GM06990 (cell line): ENCODE data around the gene HIVEP3.

Source experiments
- DNase-seq: peaks from one replicate; pipeline ENCODE4 v3.0.0-alpha.2; 2011; ENCODE audit not compliant: insufficient read length; ENCODE audit errors: extremely low read depth
- H3K27me3 ChIP-seq: replicated peaks from 2 replicates; pipeline ENCODE4 v1.6.0; 2011; ENCODE audit warnings: low read length; ENCODE audit not compliant: control insufficient read depth, insufficient read depth
- H3K36me3 ChIP-seq: 2 replicates; pipeline ENCODE4 v1.5.1; 2011; ENCODE audit warnings: low read length; ENCODE audit not compliant: control insufficient read depth, insufficient read depth
- H3K4me3 ChIP-seq: replicated peaks from 2 replicates; pipeline ENCODE4 v1.5.1; 2011; ENCODE audit warnings: low read depth, mild to moderate bottlenecking, control low read depth, low read length
- CTCF ChIP-seq: IDR thresholded peaks from 2 replicates; pipeline ENCODE4 v1.5.1; 2011; ENCODE audit warnings: low read length, control low read depth, mild to moderate bottlenecking, inconsistent platforms; ENCODE audit not compliant: insufficient read depth, poor library complexity, severe bottlenecking

HIVEP3 gene

GRCh38 chr1:41880261-41880660 lies 38.5 kb downstream of the HIVEP3 start:
- Histone ChIP-seq H3K27me3 (no peaks in the 10 kb centered on the region), H3K4me3 (no peak overlapping the region), H3K36me3 (no peaks in the 10 kb centered on the region)
- TF ChIP-seq CTCF = no peak
- no peak for DNase-seq

GRCh38 chr1:41879617-41880016 lies 39.1 kb downstream of the HIVEP3 start:
- H3K36me3 ChIP-seq = no peaks in the 10 kb centered on the region
- no peaks in the 10 kb centered on the region for H3K27me3 ChIP-seq
- no peak for TF ChIP-seq CTCF
- DNase-seq = no peak
- H3K4me3 ChIP-seq = no peak overlapping the region

- DNase-seq = no peak
- TF ChIP-seq CTCF = no peak
- H3K36me3 ChIP-seq = no peaks in the 10 kb centered on the region
- H3K4me3 ChIP-seq = no peak overlapping the region
- no peaks in the 10 kb centered on the region for H3K27me3 ChIP-seq
Observed at GRCh38 chr1:41878911-41879310, 39.8 kb downstream of the HIVEP3 start.

GRCh38 chr1:41878495-41878894 lies 40.2 kb downstream of the HIVEP3 start:
- TF ChIP-seq CTCF = no peak
- no peaks in the 10 kb centered on the region for H3K36me3 ChIP-seq

GRCh38 chr1:41876576-41877445 lies 41.9 kb downstream of the HIVEP3 start:
- no peak for DNase-seq
- no peaks in the 10 kb centered on the region for H3K27me3 ChIP-seq
- no peak for TF ChIP-seq CTCF
- no peak overlapping the region for H3K4me3 ChIP-seq
- no peaks in the 10 kb centered on the region for H3K36me3 ChIP-seq

More at GRCh38 chr1:41878495-41878894, 40.2 kb downstream of the HIVEP3 start:
- no peak for DNase-seq
- no peak overlapping the region for H3K4me3 ChIP-seq
- H3K27me3 ChIP-seq = no peaks in the 10 kb centered on the region
